Measurements from ENCODE around the gene GRIN2C.
A peak's percentile ranks its signal among the peaks of the same experiment; 100 is the strongest.

GRIN2C gene

GRCh38 chr17:74852237-74853047 lies 7.2 kb downstream of the GRIN2C start:
- peaks cover 64% of the 10 kb centered on the region for H3K27me3 ChIP-seq (ENCODE audit: insufficient read depth, poor library complexity, severe bottlenecking)
- ATAC-seq (ENCODE audit: low read depth) (peak; percentile 65), DNase-seq (ENCODE audit: low spot score) (no peak)
- no peaks in the 10 kb centered on the region for H3K36me3 ChIP-seq (ENCODE audit: low read depth)
- H3K27ac ChIP-seq (ENCODE audit: poor library complexity, severe bottlenecking): no peak overlapping the region
- no peak for TF ChIP-seq CTCF (IDR thresholded peaks at IDR 0.05; ENCODE audit: poor library complexity, severe bottlenecking)
- H3K4me1 ChIP-seq (ENCODE audit: insufficient read depth, poor library complexity, severe bottlenecking): no peaks in the 10 kb centered on the region
- no peak overlapping the region for H3K4me3 ChIP-seq (ENCODE audit: severe bottlenecking)
- no peaks in the 10 kb centered on the region for H3K9me3 ChIP-seq (ENCODE audit: severe bottlenecking)

- no peak overlapping the region for H3K4me3 ChIP-seq (ENCODE audit: severe bottlenecking)
- ATAC-seq (ENCODE audit: low read depth) (no peak), DNase-seq (ENCODE audit: low spot score) (no peak)
- H3K4me1 ChIP-seq (ENCODE audit: insufficient read depth, poor library complexity, severe bottlenecking): no peaks in the 10 kb centered on the region
- no peaks in the 10 kb centered on the region for H3K36me3 ChIP-seq (ENCODE audit: low read depth)
- H3K9me3 ChIP-seq (ENCODE audit: severe bottlenecking): no peaks in the 10 kb centered on the region
- peaks cover 57% of the 10 kb centered on the region for H3K27me3 ChIP-seq (ENCODE audit: insufficient read depth, poor library complexity, severe bottlenecking)
- H3K27ac ChIP-seq (ENCODE audit: poor library complexity, severe bottlenecking): no peak overlapping the region
- TF ChIP-seq CTCF (IDR thresholded peaks at IDR 0.05; ENCODE audit: poor library complexity, severe bottlenecking): no peak
These were observed 8.0 kb downstream of the GRIN2C start for GRCh38 chr17:74851612-74852236.

GRCh38 chr17:74850914-74851313 lies 8.8 kb downstream of the GRIN2C start:
- H3K27me3 ChIP-seq (ENCODE audit: insufficient read depth, poor library complexity, severe bottlenecking): peaks cover 54% of the 10 kb centered on the region
- H3K36me3 ChIP-seq (ENCODE audit: low read depth): no peaks in the 10 kb centered on the region
- no peak for ATAC-seq (ENCODE audit: low read depth)
- H3K4me1 ChIP-seq (ENCODE audit: insufficient read depth, poor library complexity, severe bottlenecking): no peaks in the 10 kb centered on the region
- TF ChIP-seq CTCF (IDR thresholded peaks at IDR 0.05; ENCODE audit: poor library complexity, severe bottlenecking): no peak
- H3K4me3 ChIP-seq (ENCODE audit: severe bottlenecking): no peak overlapping the region
- H3K27ac ChIP-seq (ENCODE audit: poor library complexity, severe bottlenecking): no peak overlapping the region
- DNase-seq (ENCODE audit: low spot score): no peak
- no peaks in the 10 kb centered on the region for H3K9me3 ChIP-seq (ENCODE audit: severe bottlenecking)

GRCh38 chr17:74850310-74850709 lies 9.4 kb downstream of the GRIN2C start:
- no peak for TF ChIP-seq CTCF (IDR thresholded peaks at IDR 0.05; ENCODE audit: poor library complexity, severe bottlenecking)
- Histone ChIP-seq H3K36me3 (ENCODE audit: low read depth) (no peaks in the 10 kb centered on the region), H3K4me3 (ENCODE audit: severe bottlenecking) (no peak overlapping the region), H3K4me1 (ENCODE audit: insufficient read depth, poor library complexity, severe bottlenecking) (no peaks in the 10 kb centered on the region), H3K27me3 (ENCODE audit: insufficient read depth, poor library complexity, severe bottlenecking) (peaks cover 48% of the 10 kb centered on the region), H3K27ac (ENCODE audit: poor library complexity, severe bottlenecking) (no peak overlapping the region), H3K9me3 (ENCODE audit: severe bottlenecking) (no peaks in the 10 kb centered on the region)
- no peak for DNase-seq (ENCODE audit: low spot score)
- no peak for ATAC-seq (ENCODE audit: low read depth)
